Neural crest cell (in vitro differentiated cells): Measurements from ENCODE around the gene GTF2F2. TPM values are rescaled to one million over a fixed set of nuclear protein-coding genes. Genes with fewer than 3 reads are reported as not detected.

Experiments
- DNase-seq: peaks from one replicate; pipeline ENCODE4 v3.0.0; 2021; ENCODE audit warnings: low read depth, mixed read lengths, low spot score
- H3K27ac Mint-ChIP-seq: one replicate; pipeline ENCODE4 v1.8.0; 2021; ENCODE audit warnings: mild to moderate bottlenecking, mixed read lengths; ENCODE audit not compliant: unreplicated experiment
- H3K27me3 Mint-ChIP-seq: 2 replicates; pipeline ENCODE4 v1.8.0; 2021; ENCODE audit warnings: low read depth, mild to moderate bottlenecking, mixed read lengths
- H3K36me3 Mint-ChIP-seq: 2 replicates; pipeline ENCODE4 v1.8.0; 2021; ENCODE audit warnings: low read depth, mild to moderate bottlenecking, mixed read lengths
- H3K4me1 Mint-ChIP-seq: 2 replicates; pipeline ENCODE4 v1.8.0; 2021; ENCODE audit warnings: mixed read lengths
- H3K4me3 Mint-ChIP-seq: one replicate; pipeline ENCODE4 v1.8.0; 2021; ENCODE audit warnings: mild to moderate bottlenecking, mixed read lengths
- H3K9me3 Mint-ChIP-seq: 2 replicates; pipeline ENCODE4 v1.8.0; 2021; ENCODE audit warnings: mixed read lengths
- CTCF ChIP-seq: fragments of 200-600 bp; sonication (generic); conservative IDR thresholded peaks from 2 replicates; pipeline ENCODE4 v1.5.0; 2021; ENCODE audit warnings: antibody characterized with exemption, mild to moderate bottlenecking
- total RNA-seq: library from RNA; stranded (reverse); gene quantifications from 2 replicates; pipeline ENCODE4 v1.2.1, GENCODE V29; 2021

The GTF2F2 gene
- total RNA-seq, 1 donor from 2014 or later: 25.1 TPM

DNA sequence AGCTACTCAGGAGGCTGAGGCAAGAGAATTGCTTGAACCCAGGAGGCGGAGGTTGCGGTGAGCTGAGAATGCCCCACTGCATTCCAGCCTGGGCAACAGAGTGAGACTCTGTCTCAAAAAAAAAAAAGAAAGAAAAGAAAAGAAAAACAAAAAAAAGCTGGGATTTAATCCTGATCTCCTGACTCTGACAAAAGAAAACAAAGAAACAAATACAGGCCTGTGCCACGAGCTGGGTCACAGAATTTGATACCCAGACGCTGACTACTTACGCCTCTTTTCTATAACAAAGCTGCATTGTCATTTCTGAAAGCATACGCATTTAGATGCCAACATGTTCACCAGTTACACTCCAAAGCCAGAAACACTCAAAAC lies 18.2 kb upstream of the GTF2F2 start:
- no peaks in the 10 kb centered on the region for H3K9me3 Mint-ChIP-seq
- no peak for DNase-seq
- no peaks in the 10 kb centered on the region for H3K36me3 Mint-ChIP-seq
- TF ChIP-seq CTCF: no peak
- H3K4me3 Mint-ChIP-seq: no peak overlapping the region
- H3K4me1 Mint-ChIP-seq: peaks cover 22% of the 10 kb centered on the region
- H3K27ac Mint-ChIP-seq: peak overlapping the region; percentile 28
- no peaks in the 10 kb centered on the region for H3K27me3 Mint-ChIP-seq

GRCh38 chr13:45103449-45103848 lies 16.9 kb upstream of the GTF2F2 start:
- Mint-ChIP-seq H3K27me3 (no peaks in the 10 kb centered on the region), H3K9me3 (no peaks in the 10 kb centered on the region), H3K27ac (no peak overlapping the region), H3K4me1 (peaks cover 22% of the 10 kb centered on the region), H3K4me3 (no peak overlapping the region), H3K36me3 (no peaks in the 10 kb centered on the region)
- no peak for DNase-seq
- no peak for TF ChIP-seq CTCF

GRCh38 chr13:45104261-45104660 lies 16.0 kb upstream of the GTF2F2 start:
- TF ChIP-seq CTCF: no peak
- Mint-ChIP-seq H3K4me3 (no peak overlapping the region), H3K4me1 (peaks cover 22% of the 10 kb centered on the region), H3K27me3 (no peaks in the 10 kb centered on the region), H3K9me3 (no peaks in the 10 kb centered on the region), H3K27ac (no peak overlapping the region), H3K36me3 (no peaks in the 10 kb centered on the region)
- no peak for DNase-seq

GRCh38 chr13:45105895-45106294 lies 14.4 kb upstream of the GTF2F2 start:
- no peaks in the 10 kb centered on the region for H3K27me3 Mint-ChIP-seq
- H3K9me3 Mint-ChIP-seq: no peaks in the 10 kb centered on the region
- H3K4me3 Mint-ChIP-seq: no peak overlapping the region
- no peak overlapping the region for H3K27ac Mint-ChIP-seq
- no peak for TF ChIP-seq CTCF
- no peaks in the 10 kb centered on the region for H3K36me3 Mint-ChIP-seq
- peaks cover 22% of the 10 kb centered on the region for H3K4me1 Mint-ChIP-seq
- DNase-seq: no peak

DNA sequence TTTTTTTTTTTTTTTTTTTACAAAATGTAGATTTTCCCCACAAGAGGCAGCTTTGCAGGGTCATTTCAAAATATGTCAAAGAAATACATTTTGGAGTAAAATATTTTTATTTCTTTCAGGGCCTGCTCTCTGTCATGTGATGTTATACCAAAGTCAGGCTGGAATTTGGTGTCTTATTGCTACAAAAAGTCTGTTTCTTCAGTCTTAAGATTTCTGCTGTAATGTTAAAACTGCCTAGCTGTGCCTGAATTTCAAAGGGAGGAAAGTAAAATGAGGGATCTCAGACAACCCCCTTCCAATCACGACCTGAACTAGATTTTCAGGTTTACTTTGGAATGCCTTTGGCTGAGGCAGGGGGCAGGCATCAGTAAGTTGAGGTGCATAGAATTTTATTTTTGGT lies 12.8 kb upstream of the GTF2F2 start:
- no peak overlapping the region for H3K27ac Mint-ChIP-seq
- H3K27me3 Mint-ChIP-seq: no peaks in the 10 kb centered on the region
- H3K4me3 Mint-ChIP-seq: no peak overlapping the region
- no peak for DNase-seq
- no peak for TF ChIP-seq CTCF
- H3K36me3 Mint-ChIP-seq: no peaks in the 10 kb centered on the region
- H3K9me3 Mint-ChIP-seq: no peaks in the 10 kb centered on the region
- H3K4me1 Mint-ChIP-seq: peaks cover 7% of the 10 kb centered on the region

DNA sequence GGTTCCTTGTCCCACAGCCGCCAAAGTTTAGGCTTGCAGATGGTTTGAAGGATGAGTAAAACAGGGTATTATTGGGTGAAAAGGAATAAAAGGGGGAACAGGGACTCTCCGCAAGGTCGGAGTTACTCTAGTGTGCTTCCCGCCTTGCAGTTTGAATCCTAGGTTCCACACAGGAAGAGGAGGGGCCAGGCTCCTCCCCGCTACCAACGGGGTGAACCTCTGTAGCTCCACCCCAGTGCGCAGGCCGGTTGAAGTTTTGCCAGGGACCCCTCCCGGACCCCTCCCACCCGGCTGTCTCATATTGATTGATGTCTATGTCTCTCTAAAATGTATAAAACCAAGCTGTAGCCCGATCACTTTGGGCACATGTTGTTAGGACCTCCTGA lies 11.6 kb upstream of the GTF2F2 start:
- Mint-ChIP-seq H3K27me3 (no peaks in the 10 kb centered on the region), H3K4me1 (peaks cover 11% of the 10 kb centered on the region), H3K4me3 (no peak overlapping the region), H3K36me3 (no peaks in the 10 kb centered on the region), H3K9me3 (no peaks in the 10 kb centered on the region), H3K27ac (no peak overlapping the region)
- no peak for DNase-seq
- no peak for TF ChIP-seq CTCF
